Upper lobe of left lung (tissue), 4 donors: ENCODE results near the gene GDF2.

Source experiments
- CTCF ChIP-seq, 6 experiments: fragments of 450-650 bp in 4 of 6; fragments of 200-600 bp in 2 of 6; sonication (generic) in 2 of 6; IDR thresholded peaks; one replicate each; pipeline ENCODE4 v1.5.1; 2016 to 2019; ENCODE audit warnings: antibody characterized with exemption in 6 of 6
- POLR2A ChIP-seq, 4 donors: fragments of 450-650 bp; IDR thresholded peaks; one replicate each; pipeline ENCODE4 v1.5.1; 2016 to 2017; ENCODE audit warnings: antibody characterized with exemption in 4 of 4, mild to moderate bottlenecking in 2 of 4

GRCh38 chr10:47300429-47300931 is 21.8 kb upstream of the GDF2 start:
- TF ChIP-seq POLR2A (IDR thresholded peaks at IDR 0.05), result no peak
- TF ChIP-seq CTCF (IDR thresholded peaks at IDR 0.05), result peak in 1 of 6 experiments; percentile 28
